ENCODE results near the gene MAP7. TPM values are rescaled to one million over a fixed set of nuclear protein-coding genes. Genes with fewer than 3 reads are reported as not detected.

The MAP7 gene
- polyA plus RNA-seq, 2 of the 4 experiments (the other 2 are of a cell fraction), result 60.6 to 64.5 TPM

GRCh38 chr6:136411025-136411325, 139.2 kb downstream of the MAP7 start:
- FAIRE-seq, result no peak
- POLR2A ChIA-PET, result interaction anchor here (0.5 kb wide), 1 partner anchor 79 kb away, joined by 4 read pairs; no protein-coding TSS in a partner anchor
- peak overlapping the region; percentile 97 for H3K27ac ChIP-seq

GRCh38 chr6:136410201-136411024, 139.8 kb downstream of the MAP7 start:
- peak; percentile 27 to 35; a peak in 3 of 6 replicates for ATAC-seq
- CTCF ChIA-PET, result interaction anchor here (1.3 kb wide), 1 partner anchor 19 kb away, joined by 4 read pairs; no protein-coding TSS in a partner anchor
- Histone ChIP-seq H3K4me2 (peak overlapping the region; percentile 56), H3K9me3 (no peaks in the 10 kb centered on the region), H3K27ac (peak overlapping the region; percentile 97), H3K4me1 (peaks cover 78% of the 10 kb centered on the region), H3K4me3 (no peak overlapping the region)
- POLR2A ChIA-PET, result interaction anchor here (0.5 kb wide), 1 partner anchor 79 kb away, joined by 4 read pairs; no protein-coding TSS in a partner anchor
- TF ChIP-seq CHD2 (IDR thresholded peaks at IDR 0.05; ENCODE audit: low read length, partially characterized antibody) (no peak), MAFK (IDR thresholded peaks at IDR 0.05; ENCODE audit: partially characterized antibody) (peak; percentile 75)
- DNase-seq (ENCODE audit: low read depth in 1 of 2, low spot score in 1 of 2), result no peak
- WGBS (ENCODE audit: missing lambda C conversion rate), result 72% methylated on average over 3 of the region's 3 CpGs
- no peak for FAIRE-seq

More at GRCh38 chr6:136411025-136411325, 139.2 kb downstream of the MAP7 start:
- H3K4me2 ChIP-seq, result peak overlapping the region; percentile 56
- 0% methylated on average over 1 of the region's 1 CpG for WGBS (ENCODE audit: missing lambda C conversion rate)
- TF ChIP-seq EP300 (IDR thresholded peaks at IDR 0.05), result peak; percentile 73 to 80; a peak in 3 of 5 replicates
- no peak for TF ChIP-seq RCOR1 (IDR thresholded peaks at IDR 0.05; ENCODE audit: low read depth, low read length)
- TF ChIP-seq JUN (IDR thresholded peaks at IDR 0.05), result peak; percentile 37 to 42; a peak in 1 of 5 replicates
- TF ChIP-seq CEBPB (IDR thresholded peaks at IDR 0.05), result peak in 1 of 2 experiments; percentile 45; a peak in 1 of 4 replicates
- TF ChIP-seq MAFK (IDR thresholded peaks at IDR 0.05; ENCODE audit: partially characterized antibody), result peak; percentile 1
- TF ChIP-seq, protein P1, sequence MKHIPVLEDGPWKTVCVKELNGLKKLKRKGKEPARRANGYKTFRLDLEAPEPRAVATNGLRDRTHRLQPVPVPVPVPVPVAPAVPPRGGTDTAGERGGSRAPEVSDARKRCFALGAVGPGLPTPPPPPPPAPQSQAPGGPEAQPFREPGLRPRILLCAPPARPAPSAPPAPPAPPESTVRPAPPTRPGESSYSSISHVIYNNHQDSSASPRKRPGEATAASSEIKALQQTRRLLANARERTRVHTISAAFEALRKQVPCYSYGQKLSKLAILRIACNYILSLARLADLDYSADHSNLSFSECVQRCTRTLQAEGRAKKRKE (CRISPR knock-in tag; IDR thresholded peaks at IDR 0.05; ENCODE audit: low read depth), result no peak
- TF ChIP-seq JUNB (IDR thresholded peaks at IDR 0.05), result peak; percentile 40; the same call in 1 of the 2 replicates
- TF ChIP-seq FOSL2 (IDR thresholded peaks at IDR 0.05), result no peak
- TF ChIP-seq FOSL2 (CRISPR knock-in tag; IDR thresholded peaks at IDR 0.05), result no peak
- no peak overlapping the region for H3K4me3 ChIP-seq
- ATAC-seq (peak; percentile 42 to 69; a peak in 5 of 6 replicates), DNase-seq (ENCODE audit: low read depth in 1 of 2, low spot score in 1 of 2) (peak in 1 of 2 experiments; percentile 57)
- no peaks in the 10 kb centered on the region for H3K9me3 ChIP-seq
- peaks cover 76% of the 10 kb centered on the region for H3K4me1 ChIP-seq
- CTCF ChIA-PET, result interaction anchor here (1.3 kb wide), 1 partner anchor 18 kb away, joined by 4 read pairs; no protein-coding TSS in a partner anchor

DNA sequence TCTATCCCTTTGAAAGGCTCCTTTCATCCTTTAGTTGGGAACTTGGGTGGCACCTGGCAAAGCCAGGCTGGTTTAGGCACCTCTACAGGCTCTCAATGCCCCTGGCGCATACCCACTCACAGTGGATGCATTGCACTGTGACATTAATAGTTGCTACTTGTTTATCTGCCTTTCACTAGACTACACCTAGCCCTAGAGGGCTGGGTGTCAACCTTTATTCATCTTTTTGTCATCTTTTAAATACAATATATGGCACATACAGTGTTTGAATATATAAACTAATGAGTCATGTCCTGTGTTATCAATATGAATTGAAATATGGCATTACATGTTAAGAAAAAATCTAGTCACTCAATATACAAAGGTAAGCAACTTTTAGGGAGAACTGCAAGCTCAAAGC, 140.6 kb downstream of the MAP7 start:
- ATAC-seq, result no peak
- ChIA-PET CTCF (interaction anchor here (1.0 to 1.3 kb wide), 2 partner anchors 20 to 60 kb away, joined by 3 to 4 read pairs; no protein-coding TSS in a partner anchor), POLR2A (no interaction called here)
- peaks cover 80% of the 10 kb centered on the region for H3K4me1 ChIP-seq
- no peak overlapping the region for H3K4me3 ChIP-seq
- no peak for FAIRE-seq
- H3K9me3 ChIP-seq, result no peaks in the 10 kb centered on the region
- 79% methylated on average over 1 of the region's 1 CpG for WGBS (ENCODE audit: missing lambda C conversion rate)
- peak overlapping the region; percentile 97 for H3K27ac ChIP-seq
- DNase-seq (ENCODE audit: low read depth in 1 of 2, low spot score in 1 of 2), result no peak
- peak overlapping the region; percentile 56 for H3K4me2 ChIP-seq
- no peak for TF ChIP-seq HDAC2 (IDR thresholded peaks at IDR 0.05)
- TF ChIP-seq, protein P2, sequence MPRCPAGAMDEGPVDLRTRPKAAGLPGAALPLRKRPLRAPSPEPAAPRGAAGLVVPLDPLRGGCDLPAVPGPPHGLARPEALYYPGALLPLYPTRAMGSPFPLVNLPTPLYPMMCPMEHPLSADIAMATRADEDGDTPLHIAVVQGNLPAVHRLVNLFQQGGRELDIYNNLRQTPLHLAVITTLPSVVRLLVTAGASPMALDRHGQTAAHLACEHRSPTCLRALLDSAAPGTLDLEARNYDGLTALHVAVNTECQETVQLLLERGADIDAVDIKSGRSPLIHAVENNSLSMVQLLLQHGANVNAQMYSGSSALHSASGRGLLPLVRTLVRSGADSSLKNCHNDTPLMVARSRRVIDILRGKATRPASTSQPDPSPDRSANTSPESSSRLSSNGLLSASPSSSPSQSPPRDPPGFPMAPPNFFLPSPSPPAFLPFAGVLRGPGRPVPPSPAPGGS (IDR thresholded peaks at IDR 0.05), result no peak
- TF ChIP-seq TFCP2L1 (CRISPR knock-in tag; IDR thresholded peaks at IDR 0.05), result no peak
- TF ChIP-seq, protein P3, sequence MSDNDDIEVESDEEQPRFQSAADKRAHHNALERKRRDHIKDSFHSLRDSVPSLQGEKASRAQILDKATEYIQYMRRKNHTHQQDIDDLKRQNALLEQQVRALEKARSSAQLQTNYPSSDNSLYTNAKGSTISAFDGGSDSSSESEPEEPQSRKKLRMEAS (IDR thresholded peaks at IDR 0.05), result no peak
- TF ChIP-seq RARB (CRISPR knock-in tag; IDR thresholded peaks at IDR 0.05), result no peak
- no peak for TF ChIP-seq CTCF (IDR thresholded peaks at IDR 0.05)
- no peak for TF ChIP-seq ZNF302 (CRISPR knock-in tag; IDR thresholded peaks at IDR 0.05)
- no peak for TF ChIP-seq EP300 (IDR thresholded peaks at IDR 0.05)
- no peak for TF ChIP-seq NPAS2 (CRISPR knock-in tag; IDR thresholded peaks at IDR 0.05; ENCODE audit: borderline replicate concordance)
- TF ChIP-seq, protein P4, sequence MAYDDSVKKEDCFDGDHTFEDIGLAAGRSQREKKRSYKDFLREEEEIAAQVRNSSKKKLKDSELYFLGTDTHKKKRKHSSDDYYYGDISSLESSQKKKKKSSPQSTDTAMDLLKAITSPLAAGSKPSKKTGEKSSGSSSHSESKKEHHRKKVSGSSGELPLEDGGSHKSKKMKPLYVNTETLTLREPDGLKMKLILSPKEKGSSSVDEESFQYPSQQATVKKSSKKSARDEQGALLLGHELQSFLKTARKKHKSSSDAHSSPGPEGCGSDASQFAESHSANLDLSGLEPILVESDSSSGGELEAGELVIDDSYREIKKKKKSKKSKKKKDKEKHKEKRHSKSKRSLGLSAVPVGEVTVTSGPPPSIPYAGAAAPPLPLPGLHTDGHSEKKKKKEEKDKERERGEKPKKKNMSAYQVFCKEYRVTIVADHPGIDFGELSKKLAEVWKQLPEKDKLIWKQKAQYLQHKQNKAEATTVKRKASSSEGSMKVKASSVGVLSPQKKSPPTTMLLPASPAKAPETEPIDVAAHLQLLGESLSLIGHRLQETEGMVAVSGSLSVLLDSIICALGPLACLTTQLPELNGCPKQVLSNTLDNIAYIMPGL (CRISPR knock-in tag; IDR thresholded peaks at IDR 0.05; ENCODE audit: borderline replicate concordance), result no peak
- TF ChIP-seq KDM1A (IDR thresholded peaks at IDR 0.05; ENCODE audit: low read depth), result no peak
- TF ChIP-seq PHF8 (IDR thresholded peaks at IDR 0.05; ENCODE audit: borderline replicate concordance, low read depth), result no peak
- no peak for TF ChIP-seq RNF2 (IDR thresholded peaks at IDR 0.05; ENCODE audit: borderline replicate concordance, low read depth)
- TF ChIP-seq CHD2 (IDR thresholded peaks at IDR 0.05; ENCODE audit: low read length, partially characterized antibody), result no peak
- no peak for TF ChIP-seq EHF (CRISPR knock-in tag; IDR thresholded peaks at IDR 0.05)
- TF ChIP-seq ZFP36 (IDR thresholded peaks at IDR 0.05; ENCODE audit: borderline replicate concordance, partially characterized antibody), result no peak
- no peak for TF ChIP-seq MYC (IDR thresholded peaks at IDR 0.05; ENCODE audit: borderline replicate concordance, low read length)
- no peak for TF ChIP-seq JUN (IDR thresholded peaks at IDR 0.05)
